KMS-11 (cell line): ENCODE measurements around the gene RABEPK.

Source experiments
- H2AFZ ChIP-seq: fragments of 200-600 bp; sonication (generic); 2 replicates; pipeline ENCODE4 v1.6.1; 2016; ENCODE audit warnings: antibody characterized with exemption, mixed run types, low read depth
- H3K27ac ChIP-seq: fragments of 200-600 bp; sonication (generic); 2 replicates; pipeline ENCODE4 v1.6.1; 2016; ENCODE audit warnings: mild to moderate bottlenecking, mixed run types
- H3K27me3 ChIP-seq: fragments of 200-600 bp; sonication (generic); 2 replicates; pipeline ENCODE4 v1.6.1; 2017; ENCODE audit warnings: mild to moderate bottlenecking, low read depth, mixed run types, moderate library complexity; ENCODE audit not compliant: insufficient read depth
- H3K36me3 ChIP-seq: fragments of 200-600 bp; sonication (generic); 2 replicates; pipeline ENCODE4 v1.6.1; 2017; ENCODE audit warnings: mild to moderate bottlenecking, mixed run types; ENCODE audit not compliant: insufficient read depth
- H3K4me1 ChIP-seq: fragments of 200-600 bp; sonication (generic); 2 replicates; pipeline ENCODE4 v1.6.1; 2016; ENCODE audit warnings: mild to moderate bottlenecking, low read depth, mixed run types; ENCODE audit not compliant: poor library complexity, severe bottlenecking
- H3K4me2 ChIP-seq: fragments of 200-600 bp; sonication (generic); 2 replicates; pipeline ENCODE4 v1.7.0; 2016; ENCODE audit warnings: mild to moderate bottlenecking, mixed run types
- H3K4me3 ChIP-seq: fragments of 200-600 bp; sonication (generic); IDR thresholded peaks from 2 replicates; pipeline ENCODE4 v1.6.1; 2017; ENCODE audit warnings: low read depth, low read length, mixed read lengths; ENCODE audit not compliant: insufficient read depth
- H3K79me2 ChIP-seq: fragments of 200-600 bp; sonication (generic); 2 replicates; pipeline ENCODE4 v1.6.1; 2016; ENCODE audit warnings: low read depth, mixed run types; ENCODE audit not compliant: insufficient read depth
- H3K9ac ChIP-seq: fragments of 200-600 bp; sonication (generic); 2 replicates; pipeline ENCODE4 v1.6.1; 2016; ENCODE audit warnings: mild to moderate bottlenecking, mixed run types
- H4K20me1 ChIP-seq: fragments of 200-600 bp; sonication (generic); 2 replicates; pipeline ENCODE4 v1.6.1; 2016; ENCODE audit warnings: mild to moderate bottlenecking, mixed run types; ENCODE audit not compliant: insufficient read depth
- TF ChIP-seq, protein P1 (sequence below): fragments of 200-600 bp; sonication (generic); conservative IDR thresholded peaks from 2 replicates; pipeline ENCODE4 v1.6.1; 2017; ENCODE audit warnings: low read depth, mild to moderate bottlenecking, antibody characterized with exemption, low read length, moderate library complexity, mixed read lengths

Gene RABEPK, protein sequence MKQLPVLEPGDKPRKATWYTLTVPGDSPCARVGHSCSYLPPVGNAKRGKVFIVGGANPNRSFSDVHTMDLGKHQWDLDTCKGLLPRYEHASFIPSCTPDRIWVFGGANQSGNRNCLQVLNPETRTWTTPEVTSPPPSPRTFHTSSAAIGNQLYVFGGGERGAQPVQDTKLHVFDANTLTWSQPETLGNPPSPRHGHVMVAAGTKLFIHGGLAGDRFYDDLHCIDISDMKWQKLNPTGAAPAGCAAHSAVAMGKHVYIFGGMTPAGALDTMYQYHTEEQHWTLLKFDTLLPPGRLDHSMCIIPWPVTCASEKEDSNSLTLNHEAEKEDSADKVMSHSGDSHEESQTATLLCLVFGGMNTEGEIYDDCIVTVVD

DNA sequence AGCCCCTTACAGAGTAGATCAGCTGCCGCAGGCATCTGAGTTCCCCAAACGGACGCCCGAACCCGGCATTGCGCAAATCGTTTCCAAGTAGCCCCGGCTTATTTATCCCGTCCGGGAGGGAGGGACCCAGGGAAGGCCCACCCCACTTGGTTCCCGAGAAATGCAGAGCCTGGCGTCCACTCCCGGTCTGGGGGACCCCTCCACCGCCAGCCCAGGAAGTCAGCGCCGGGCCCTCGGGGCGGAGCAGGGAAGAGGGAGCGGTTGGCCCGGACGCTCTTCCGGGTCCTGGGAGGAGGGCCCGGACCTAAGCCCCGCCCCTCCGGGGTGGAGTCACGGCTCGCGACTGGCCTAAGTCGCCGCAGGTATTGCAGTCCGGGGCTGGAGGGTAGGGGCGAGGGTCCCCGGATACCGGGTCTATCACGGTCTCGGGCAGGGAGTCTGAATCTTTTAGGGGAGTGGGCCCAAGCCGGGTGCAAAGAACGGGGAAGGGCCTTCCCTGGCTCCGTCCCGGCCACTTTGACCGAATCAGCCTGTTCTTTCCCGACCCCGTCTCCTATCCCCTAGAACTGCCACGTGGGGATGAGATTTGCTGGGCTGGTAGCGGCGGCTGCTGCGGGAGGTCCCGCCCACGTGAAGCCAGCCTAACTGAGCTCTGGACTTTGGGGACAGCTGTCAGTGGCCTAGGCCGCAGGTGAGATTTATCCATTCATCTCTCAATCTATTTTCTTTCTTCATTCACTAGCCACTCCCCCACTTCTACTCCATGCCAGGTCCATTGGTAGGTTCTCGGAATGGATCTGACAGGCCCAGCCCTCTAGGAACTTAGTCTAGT, at the start of gene RABEPK:
TSS of gene RABEPK (plus strand) at position 327 of the 832 bp plus-strand sequence. CDS start 2,472 bp downstream, outside the sequence.
- Histone ChIP-seq H3K4me3 (no peak within 1 kb of the TSS), H3K9ac (peak within 1 kb of the TSS; percentile 58), H2AFZ (peak within 1 kb of the TSS; percentile 100), H3K27ac (peak within 1 kb of the TSS; percentile 39; the same call in 1 of the 2 replicates), H3K36me3 (no peaks in the 10 kb centered on the region), H4K20me1 (no peaks in the 10 kb centered on the region), H3K4me2 (peak within 1 kb of the TSS; percentile 93), H3K4me1 (peaks cover 11% of the 10 kb centered on the region), H3K27me3 (no peaks in the 10 kb centered on the region), H3K79me2 (0 out of 2 replicates have a peak, but pooled peaks cover 10% of the 10 kb centered on the region)
- TF ChIP-seq, protein P1, sequence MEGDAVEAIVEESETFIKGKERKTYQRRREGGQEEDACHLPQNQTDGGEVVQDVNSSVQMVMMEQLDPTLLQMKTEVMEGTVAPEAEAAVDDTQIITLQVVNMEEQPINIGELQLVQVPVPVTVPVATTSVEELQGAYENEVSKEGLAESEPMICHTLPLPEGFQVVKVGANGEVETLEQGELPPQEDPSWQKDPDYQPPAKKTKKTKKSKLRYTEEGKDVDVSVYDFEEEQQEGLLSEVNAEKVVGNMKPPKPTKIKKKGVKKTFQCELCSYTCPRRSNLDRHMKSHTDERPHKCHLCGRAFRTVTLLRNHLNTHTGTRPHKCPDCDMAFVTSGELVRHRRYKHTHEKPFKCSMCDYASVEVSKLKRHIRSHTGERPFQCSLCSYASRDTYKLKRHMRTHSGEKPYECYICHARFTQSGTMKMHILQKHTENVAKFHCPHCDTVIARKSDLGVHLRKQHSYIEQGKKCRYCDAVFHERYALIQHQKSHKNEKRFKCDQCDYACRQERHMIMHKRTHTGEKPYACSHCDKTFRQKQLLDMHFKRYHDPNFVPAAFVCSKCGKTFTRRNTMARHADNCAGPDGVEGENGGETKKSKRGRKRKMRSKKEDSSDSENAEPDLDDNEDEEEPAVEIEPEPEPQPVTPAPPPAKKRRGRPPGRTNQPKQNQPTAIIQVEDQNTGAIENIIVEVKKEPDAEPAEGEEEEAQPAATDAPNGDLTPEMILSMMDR, result no peak

DNA sequence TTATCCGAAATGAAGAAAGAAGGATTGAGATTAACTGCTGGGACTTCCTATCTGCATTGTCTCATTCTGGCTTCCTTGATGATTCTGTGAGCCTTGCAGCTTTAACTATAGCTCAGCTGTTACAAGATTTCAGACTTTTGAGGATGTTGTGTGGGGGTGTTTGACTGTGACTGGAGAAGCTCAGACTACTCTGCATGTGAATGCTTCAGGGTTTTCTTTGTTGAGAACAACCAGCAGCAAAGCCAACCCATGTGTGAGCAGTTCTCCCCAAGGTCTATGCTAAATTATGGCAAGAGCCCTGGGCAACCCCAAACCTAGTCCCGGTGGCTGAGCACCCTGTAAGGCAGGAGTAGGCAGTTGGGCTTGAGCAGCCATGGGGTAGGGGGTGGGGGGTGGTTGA, 48.6 kb upstream of the RABEPK start:
- Histone ChIP-seq H4K20me1 (no peaks in the 10 kb centered on the region), H3K27ac (no peak overlapping the region), H3K9ac (no peak overlapping the region), H3K4me3 (no peak overlapping the region), H3K36me3 (no peaks in the 10 kb centered on the region), H3K4me1 (peaks cover 19% of the 10 kb centered on the region), H3K27me3 (no peaks in the 10 kb centered on the region), H3K79me2 (no peaks in the 10 kb centered on the region), H3K4me2 (no peak overlapping the region), H2AFZ (no peak overlapping the region)
- TF ChIP-seq, protein P1, result no peak

DNA sequence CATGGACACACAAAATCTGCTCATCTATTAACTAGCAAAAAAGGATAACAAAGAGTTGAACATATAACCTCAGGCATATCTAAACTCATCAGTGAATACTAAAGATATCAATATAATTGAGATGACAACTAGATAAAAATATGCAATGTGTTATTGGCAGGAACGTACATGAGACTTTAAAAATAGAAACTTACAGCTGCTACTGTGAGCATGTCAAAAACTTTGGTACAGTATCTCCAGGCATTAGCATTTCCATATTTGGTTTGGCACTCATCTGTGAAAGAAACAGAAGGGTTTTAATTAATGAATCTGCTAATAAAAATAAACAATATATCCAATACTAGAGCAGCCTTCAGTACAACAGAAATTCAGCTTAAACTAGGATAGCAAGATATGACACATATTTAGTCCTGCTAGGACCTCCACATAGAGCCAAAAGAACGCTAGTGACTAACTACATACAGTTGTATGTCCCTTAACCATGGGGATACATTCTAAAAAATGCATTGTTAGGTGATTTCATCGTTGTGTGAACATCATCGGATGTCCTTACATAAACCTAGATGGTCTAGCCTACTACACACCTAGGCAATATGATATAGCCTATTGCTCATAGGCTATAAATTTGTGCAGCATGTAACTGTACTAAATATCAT, 46.5 kb upstream of the RABEPK start:
- Histone ChIP-seq H4K20me1 (no peaks in the 10 kb centered on the region), H3K27me3 (no peaks in the 10 kb centered on the region), H3K4me1 (no peaks in the 10 kb centered on the region), H3K79me2 (no peaks in the 10 kb centered on the region), H3K4me2 (no peak overlapping the region), H3K27ac (no peak overlapping the region), H3K9ac (no peak overlapping the region), H2AFZ (no peak overlapping the region), H3K36me3 (no peaks in the 10 kb centered on the region), H3K4me3 (no peak overlapping the region)
- TF ChIP-seq, protein P1, result no peak

DNA sequence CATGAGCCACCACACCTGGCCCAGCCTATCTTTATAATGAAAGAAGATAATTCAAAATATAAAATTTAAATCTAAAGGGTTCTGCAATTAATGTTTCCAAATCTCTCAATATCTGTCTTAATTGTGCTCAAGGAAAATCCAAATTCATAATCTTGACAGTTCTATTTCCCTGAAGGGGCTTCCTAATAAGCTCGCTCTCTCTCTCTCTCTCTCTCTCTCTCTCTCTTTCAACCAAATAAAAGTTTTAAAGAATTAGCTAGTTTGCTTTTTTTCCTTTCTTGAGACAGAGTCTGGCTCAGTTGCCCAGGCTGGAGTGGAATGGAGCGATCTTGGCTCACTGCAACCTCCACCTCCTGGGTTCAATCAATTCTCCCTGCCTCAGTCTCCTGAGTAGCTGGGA, 43.8 kb upstream of the RABEPK start:
- no peaks in the 10 kb centered on the region; the same call in 1 of the 2 replicates for H3K79me2 ChIP-seq

More for the DNA sequence above, 43.8 kb upstream of the RABEPK start:
- H3K4me1 ChIP-seq, result no peaks in the 10 kb centered on the region
- H2AFZ ChIP-seq, result no peak overlapping the region
- TF ChIP-seq, protein P1, result no peak
- no peaks in the 10 kb centered on the region for H4K20me1 ChIP-seq
- H3K27ac ChIP-seq, result no peak overlapping the region
- H3K4me3 ChIP-seq, result no peak overlapping the region
- no peaks in the 10 kb centered on the region for H3K27me3 ChIP-seq
- no peaks in the 10 kb centered on the region for H3K36me3 ChIP-seq
- no peak overlapping the region for H3K4me2 ChIP-seq
- H3K9ac ChIP-seq, result no peak overlapping the region
